ENCODE data around the gene TRIML1.
"Not testable (repeated sequence)": the region's sequence is repeated elsewhere in the genome, so short reads cannot be mapped to it uniquely, and the experiment has no call there.

Gene TRIML1

DNA sequence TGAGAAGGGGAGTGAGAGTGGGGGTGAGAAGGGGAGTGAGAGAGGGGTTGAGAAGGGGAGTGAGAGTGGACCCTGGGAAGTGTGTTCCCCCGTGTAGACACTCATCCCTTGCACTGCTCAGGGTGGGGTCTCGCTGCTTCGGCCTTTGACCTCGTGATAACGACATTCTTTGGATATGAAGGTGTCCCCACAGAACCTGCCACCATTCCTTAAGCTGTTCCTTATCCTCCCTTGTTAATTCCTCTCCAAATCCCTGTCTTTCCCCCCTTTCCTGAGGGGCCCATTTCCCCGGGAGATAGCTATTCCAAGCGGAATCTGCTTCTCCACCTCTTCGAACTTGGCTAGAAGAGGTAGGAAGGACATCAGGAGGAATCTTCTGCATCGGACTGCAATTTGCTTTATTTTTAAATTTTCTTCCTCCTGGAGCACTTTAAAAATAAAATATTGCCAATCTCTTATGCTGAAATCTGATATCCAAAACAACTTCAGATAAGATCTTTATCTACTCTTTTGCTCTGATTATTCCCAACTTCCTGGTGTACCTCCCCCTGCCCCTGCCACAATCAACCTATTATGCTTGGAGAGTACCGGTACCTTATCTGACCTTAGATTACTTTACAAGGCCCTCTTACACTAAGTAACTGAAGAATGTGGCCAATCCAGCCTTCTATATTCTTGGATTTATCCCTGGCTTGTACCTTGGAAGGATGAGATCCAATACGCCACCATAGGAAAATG, 15.6 kb downstream of the TRIML1 start:
- DNase-seq = no peak

DNA sequence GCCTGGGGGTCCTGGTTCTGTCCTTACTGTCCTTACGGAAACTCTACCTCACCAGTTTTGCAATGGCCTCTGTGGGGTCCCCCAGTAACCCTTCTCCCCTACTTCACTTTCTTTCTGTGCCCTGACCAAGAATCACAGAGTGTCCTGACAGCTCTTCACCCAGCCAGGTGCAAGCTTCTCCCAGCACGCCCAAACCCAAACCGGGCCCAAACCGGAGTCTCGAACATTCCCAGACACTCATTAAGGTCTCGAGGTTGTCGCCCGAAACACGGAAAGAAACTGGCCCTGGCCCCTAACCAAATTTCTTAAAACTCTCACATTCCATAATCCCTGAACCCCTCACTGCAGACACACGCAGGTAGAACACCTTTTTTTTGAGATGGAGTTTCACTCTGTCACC, 19.1 kb downstream of the TRIML1 start:
- no peak for DNase-seq

DNA sequence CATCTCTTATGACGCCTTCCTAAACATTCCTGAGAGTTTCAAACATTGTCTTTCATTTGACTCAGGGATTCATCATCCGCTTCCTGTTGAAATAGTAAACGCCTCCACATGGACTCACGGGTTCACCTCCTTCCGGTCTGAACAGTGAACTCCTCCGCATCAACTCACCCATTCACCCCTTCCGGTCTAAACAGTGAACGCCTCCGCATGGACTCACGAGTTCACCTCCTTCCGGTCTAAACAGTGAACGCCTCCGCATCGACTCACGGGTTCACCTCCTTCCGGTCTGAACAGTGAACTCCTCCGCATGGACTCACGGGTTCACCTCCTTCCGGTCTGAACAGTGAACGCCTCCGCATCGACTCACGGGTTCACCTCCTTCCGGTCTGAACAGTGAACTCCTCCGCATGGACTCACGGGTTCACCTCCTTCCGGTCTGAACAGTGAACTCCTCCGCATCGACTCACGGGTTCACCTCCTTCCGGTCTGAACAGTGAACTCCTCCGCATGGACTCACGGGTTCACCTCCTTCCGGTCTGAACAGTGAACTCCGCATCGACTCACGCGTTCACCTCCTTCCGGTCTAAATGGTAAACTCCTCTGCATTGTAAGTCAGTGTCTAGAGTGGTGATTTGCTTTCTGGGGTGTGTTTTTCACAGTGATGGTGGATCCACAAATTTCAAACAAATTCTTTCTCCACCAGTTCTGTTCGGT, 20.4 kb downstream of the TRIML1 start:
- not testable (repeated sequence) for DNase-seq

DNA sequence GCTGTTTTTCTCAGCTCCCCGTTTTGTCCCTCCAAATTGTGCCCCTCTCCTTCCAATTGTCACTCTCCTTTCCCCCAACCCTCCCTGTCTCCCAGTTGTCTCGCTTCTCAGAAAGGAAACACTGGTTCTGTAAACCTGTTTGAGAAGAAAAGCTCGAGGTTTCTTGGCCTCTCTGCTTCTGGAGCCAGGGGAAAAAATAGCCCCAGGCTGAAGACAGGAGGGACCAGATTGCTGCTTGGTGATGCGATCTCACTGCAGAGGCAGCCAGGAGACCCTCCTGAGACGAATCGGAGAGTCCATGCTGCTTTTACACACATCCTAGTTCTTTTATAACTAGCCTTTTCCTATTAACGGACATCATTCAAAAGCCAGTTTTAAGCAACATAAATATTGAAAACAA, 21.2 kb downstream of the TRIML1 start:
- DNase-seq = no peak

DNA sequence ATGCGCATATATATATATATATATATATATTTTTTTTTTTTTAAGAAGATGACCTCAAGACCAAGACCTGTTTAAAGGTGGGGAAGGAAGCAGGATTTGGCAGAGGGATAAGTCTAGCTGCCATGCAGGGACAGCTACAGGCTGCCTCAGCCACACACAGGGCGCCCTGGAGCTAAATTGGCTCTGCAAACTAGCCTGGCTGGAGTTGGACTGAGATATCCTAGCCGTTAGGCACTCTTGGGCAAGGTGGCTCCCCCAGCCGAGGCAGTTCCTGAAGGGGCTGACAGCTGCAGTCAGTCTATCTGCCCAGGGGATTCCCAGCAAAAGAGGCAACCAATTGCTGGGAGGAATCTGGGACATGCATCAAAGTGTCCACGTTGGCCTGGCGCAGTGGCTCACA, 21.9 kb downstream of the TRIML1 start:
- DNase-seq = no peak

DNA sequence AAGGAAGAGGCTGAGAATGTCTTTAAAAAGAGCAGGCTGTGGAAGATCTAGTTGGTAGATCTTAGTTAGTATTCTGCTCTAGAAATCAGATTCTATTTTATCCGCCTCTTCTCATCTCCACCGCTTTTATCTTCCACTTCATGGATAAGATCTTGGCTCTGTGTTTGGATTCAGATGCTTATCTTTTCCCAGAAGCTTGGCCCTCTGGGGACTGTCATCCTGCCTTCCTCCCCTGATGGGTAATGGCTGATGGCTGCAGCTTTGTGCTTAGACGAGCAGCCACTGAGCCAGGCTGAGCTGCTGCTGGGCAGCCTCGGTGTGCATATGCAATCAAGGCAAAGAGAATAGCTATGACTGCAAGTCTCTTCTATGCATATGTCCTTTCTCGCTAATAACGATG, 23.5 kb downstream of the TRIML1 start:
- no peak for DNase-seq

DNA sequence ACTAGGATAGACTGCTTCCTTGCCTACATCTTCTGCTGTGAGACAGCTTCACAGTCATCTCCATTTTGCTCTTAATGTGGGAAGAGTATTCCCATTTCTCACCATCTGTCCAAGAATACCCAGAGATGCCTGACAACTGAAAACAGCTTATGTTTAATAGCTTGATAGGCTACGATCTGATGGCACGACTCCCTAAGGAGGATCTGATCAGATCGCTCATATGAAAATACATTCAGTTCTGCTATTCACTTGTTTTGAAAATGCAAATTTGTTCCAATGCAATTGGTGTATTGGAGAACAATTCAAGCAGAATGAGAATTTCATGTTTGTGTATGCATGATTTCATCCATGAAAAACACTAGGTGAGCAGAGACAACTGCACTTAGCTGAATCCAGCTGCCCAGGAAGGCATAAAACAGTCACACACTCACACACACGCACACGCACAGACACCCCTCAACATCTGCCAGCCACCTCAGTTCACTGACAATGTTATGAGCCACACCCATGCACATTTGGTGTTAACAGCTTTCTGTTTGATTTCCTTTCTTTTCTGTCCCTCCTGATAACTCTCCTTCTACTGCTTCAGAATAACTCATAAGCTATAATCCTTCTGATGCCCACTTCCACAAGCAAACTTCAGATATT, 29.6 kb downstream of the TRIML1 start:
- DNase-seq = no peak

DNA sequence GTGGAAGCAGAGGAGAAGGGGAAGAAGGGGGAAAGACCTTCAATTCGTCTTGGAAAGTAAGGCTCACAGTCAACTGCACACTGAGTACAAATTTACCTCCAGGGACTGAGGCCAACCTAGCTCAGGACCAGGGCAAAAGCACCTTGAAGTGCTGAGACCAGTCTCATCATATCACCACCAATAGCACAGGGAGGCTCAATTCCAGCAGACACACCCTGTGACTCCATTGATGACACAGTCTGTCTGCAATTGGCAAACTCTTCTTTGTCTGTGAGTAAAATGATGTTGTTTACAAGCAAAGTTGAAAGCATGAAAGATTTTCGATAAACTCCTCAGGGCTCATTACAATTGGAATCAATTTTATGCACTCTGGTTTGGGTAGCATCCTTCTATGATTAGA, 32.3 kb downstream of the TRIML1 start:
- no peak for DNase-seq

DNA sequence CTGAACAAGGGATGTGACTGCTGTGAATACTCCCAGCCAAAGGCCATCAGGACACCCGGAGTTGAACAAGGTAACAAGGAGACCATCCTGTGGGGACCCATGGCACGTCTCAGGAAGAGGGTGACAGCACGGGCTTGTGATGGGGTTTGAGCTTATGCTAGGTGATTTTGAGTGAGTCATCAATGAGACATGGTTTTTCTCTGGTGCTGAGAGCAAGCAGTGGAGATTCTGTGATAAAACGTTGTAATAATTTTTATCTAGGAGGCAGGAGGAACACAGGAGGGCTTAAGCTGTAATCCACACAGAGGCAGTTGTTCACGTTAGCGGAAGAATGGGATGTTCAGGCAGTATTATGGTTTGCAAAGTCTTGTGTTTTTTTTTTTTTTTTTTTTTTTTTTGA, 36.0 kb downstream of the TRIML1 start:
- no peak for DNase-seq

DNA sequence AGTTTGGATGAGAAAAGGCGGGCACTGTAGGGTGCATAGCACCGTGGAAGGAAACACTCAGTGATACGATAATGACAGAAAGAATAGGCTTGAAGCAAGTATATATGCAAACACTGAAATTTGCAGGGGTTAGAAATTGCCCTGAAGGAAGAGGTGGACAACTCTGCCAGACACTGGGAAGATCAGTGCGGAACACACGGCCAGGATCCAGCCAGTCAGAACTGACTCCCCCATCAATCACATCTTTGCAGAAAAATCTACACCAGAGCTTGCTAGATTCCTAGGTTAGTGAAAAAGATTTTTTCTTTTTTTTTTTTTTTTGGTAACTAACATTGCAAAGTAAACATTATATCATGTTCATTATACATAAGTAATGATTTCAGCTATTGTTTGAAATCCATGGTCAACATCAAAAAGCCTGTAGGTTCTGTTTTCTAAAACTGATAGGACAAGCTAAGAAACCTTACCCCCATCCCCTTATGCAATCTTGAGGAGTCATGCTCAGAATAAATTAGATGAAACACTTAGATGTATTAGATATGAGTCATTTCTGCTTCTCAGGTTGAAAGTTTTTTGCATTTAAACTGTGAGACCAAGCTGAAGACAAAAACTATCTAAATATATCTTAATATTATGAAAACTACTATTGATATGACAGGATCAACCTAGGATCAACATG, 38.9 kb downstream of the TRIML1 start:
- no peak for DNase-seq

DNA sequence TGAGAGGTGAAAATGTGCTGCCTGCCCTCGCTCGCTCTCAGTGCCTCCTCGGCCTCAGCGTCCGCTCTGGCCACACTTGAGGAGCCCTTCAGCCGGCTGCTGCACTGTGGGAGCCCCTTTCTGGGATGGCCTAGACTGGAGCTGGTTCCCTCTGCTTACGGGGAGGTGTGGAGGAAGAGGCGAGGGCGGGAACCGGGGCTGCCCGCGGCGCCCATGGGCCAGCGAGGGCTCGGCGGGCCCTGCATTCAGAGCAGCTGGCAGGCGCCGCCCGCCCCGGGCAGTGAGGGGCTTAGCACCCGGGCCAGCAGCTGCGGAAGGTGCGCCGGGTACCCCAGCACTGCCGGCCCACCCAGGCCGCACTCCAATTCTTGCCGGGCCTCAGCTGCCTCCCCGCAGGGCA, 39.6 kb downstream of the TRIML1 start:
- DNase-seq = no peak

DNA sequence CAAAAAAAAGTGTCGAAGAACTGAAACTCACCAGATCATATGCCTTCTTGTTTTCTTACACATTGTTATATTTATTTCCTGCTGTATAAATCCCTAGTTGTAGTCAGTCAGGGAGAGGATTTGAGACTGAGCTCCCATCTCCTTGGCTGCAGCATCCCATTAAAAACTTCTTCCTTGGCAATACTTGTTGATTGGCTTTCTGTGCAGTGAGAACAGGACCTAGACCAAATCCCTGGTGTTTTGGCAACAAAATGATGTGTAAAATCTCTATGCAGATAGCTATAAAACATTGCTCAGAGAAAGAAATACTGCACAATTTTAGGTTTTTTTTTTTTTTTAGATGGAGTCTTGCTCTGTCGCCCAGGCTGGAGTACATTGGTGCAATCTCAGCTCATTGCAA, 47.9 kb downstream of the TRIML1 start:
- no peak for DNase-seq

DNA sequence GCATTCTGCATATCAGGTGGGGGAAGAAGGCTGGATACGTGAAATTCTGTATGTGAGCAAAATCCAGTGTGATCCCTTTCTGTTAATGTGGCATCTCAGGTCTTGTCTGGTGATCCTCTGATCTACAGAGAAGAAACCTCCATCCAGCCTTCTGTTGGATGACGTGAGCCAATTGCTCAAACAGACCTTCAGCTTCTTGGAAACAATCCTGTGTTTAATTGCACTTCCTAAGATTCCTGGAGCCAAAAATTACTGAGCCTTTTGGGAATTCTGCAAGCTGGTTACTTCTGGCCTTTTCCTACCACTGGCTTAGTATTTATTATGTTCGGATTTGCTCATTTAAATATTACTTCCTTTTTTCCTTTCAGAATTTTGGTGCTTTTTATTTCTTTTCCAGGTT, 51.2 kb downstream of the TRIML1 start:
- DNase-seq = no peak

DNA sequence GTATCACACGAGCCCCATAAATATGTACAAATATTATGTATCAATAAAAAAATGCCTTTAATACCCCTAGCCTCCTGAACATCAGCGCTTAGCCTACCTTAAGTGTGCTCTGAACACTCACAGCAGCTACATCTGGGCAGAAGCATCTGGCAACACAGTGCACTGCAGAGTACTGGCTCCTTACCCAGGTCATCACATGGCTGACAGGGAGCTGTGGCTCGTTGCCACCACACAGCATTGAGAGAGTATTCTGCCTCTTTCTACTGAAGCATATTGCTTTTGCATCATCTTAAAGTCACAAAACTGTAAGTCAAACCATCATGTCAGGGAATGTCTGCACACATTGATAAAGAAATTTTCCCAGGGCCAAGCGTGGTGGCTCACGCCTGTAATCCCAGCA, 55.2 kb downstream of the TRIML1 start:
- DNase-seq = no peak

DNA sequence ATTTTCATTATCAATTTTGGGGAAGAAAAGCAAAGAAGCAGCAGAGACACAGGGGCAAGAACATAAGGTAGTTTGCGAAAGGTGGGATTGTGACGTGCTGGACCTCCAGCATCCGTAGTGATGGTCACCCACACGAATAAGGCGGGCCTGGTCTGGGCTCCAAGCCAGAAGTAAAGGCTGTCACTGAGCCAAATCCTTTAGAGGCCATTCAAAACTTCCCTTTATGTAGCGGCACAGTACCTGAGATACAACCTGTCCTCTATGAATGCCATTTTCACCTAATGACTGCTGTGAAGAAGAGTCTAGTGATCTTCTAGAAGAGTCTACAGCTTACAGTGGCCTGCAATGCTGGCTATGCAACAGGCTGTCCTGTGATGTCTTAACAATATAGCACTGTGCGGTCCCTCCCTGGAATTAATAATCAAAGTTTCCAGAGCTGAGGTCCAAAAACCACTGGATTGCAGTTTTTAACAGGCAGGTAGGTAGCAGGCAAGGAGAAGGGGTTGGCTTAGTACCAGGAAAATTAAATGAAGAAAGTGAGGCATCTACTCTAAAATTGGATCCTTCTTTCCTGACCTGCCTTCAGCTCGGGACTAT, 56.2 kb downstream of the TRIML1 start:
- DNase-seq = no peak

DNA sequence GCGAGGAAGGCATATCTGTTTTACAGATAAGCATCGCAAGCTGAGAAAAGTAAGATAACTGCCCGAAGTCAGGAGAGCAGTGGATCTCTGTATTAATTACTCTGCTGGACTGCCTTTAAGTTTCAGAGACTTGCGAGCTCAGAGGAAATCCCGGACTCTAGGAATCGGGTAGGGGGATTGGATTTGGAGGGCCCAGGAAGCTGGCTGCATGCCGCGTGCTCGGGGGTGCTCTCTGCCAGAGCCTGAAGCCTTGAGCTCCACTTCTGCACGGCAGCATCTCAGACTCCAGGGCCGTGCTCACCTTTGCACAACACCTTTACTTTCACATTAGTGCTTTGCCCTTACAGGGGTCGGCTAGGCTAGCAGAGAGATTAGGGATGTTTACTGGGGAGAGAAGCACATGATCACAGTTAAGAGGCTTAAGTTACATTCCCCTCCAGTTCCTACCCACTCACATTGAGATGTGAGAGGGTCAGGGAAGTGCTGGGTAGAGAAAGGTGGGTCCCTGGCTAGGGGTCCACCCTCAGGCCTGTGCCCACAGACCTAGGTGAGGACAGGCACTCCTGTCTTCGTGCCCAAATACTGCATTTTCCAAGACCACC, 57.0 kb downstream of the TRIML1 start:
- no peak for DNase-seq
